ENCODE data around the gene TENM3.

Gene TENM3

DNA sequence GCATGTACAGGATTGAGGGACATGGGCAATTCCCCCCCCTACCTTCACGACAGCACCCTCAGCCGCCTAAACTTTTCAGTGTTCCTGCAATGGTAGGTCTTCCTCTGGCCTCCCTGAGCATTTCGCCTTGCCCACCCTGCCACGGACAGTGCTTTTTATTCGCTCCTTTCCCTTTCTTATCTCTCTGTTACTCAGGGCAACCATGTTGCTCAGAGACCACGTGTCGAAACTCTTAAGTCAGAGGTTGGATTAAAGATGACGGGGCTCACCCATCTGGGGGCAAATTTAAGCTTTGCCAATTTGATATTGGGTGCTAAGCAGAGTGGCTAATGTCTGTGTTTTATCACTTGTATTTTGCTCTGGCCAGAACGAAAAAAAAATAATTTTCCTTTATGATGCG, 20.4 kb downstream of the TENM3 start:
- Histone ChIP-seq H3K27me3 (ENCODE audit: insufficient read depth, low read length, poor library complexity) (no peaks in the 10 kb centered on the region), H3K56ac (ENCODE audit: low read length) (no peak overlapping the region), H3K4me2 (ENCODE audit: low read length) (no peak overlapping the region), H3K4me3 (ENCODE audit: low read length) (no peak overlapping the region), H2AK5ac (ENCODE audit: low read length) (no peak overlapping the region), H3K79me2 (ENCODE audit: control insufficient read depth, insufficient read depth, low read length) (no peaks in the 10 kb centered on the region), H3K4me1 (ENCODE audit: control insufficient read depth, low read depth, low read length) (no peaks in the 10 kb centered on the region), H2BK15ac (replicated peaks; ENCODE audit: low read depth) (no peak overlapping the region), H3K36me3 (ENCODE audit: control insufficient read depth, insufficient read depth, low read length) (no peaks in the 10 kb centered on the region), H4K8ac (ENCODE audit: low read depth, low read length) (no peak overlapping the region), H3K27ac (ENCODE audit: low read depth, low read length) (no peak overlapping the region), H3K23ac (ENCODE audit: low read length) (no peak overlapping the region), H2BK120ac (ENCODE audit: low read depth, low read length) (no peak overlapping the region), H4K5ac (ENCODE audit: low read length) (no peak overlapping the region), H3K79me1 (ENCODE audit: low read length) (peaks cover 2% of the 10 kb centered on the region), H3K4ac (ENCODE audit: low read depth, low read length) (no peak overlapping the region), H2BK5ac (ENCODE audit: low read length) (no peak overlapping the region), H3K9ac (ENCODE audit: low read length) (no peak overlapping the region), H3K18ac (ENCODE audit: low read length) (no peak overlapping the region)
- no peak for DNase-seq
- no CpG with 5 or more reads among the region's 10 CpGs for WGBS (ENCODE audit: extremely low coverage, insufficient coverage, low lambda C conversion rate)

DNA sequence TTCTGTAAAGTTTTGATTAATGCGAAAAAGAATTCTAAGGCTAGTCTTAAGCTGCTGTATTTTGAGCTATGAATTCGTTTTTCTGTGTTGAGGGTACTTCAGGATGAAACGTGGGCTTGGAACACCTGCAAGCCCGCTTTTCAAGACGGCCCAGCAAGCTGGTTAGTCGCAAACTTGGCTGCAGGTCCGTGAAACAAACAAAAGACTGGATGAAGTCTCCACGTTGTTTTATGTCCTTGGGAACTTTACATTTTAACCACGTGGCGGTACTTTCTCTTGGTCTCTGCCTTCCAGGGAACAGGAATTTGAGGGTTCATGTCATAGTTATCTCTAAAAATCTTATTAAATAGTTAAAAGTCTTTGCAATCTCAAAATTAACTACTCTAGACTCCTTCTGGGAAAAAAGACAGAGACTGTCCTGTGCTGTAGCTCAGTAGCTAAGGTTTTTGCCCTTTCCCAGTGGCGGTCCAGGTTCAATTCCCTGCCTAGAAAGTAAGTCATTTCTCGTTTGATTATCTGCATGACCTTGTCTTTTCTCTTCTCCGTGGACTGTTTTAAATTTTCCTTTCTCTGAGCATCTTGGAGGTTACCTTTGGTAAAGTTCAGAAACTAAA, 21.0 kb downstream of the TENM3 start:
- no peak overlapping the region for H3K23ac ChIP-seq (ENCODE audit: low read length)

GRCh38 chr4:182265881-182266280, 22.7 kb downstream of the TENM3 start:
- peak; percentile 57 for DNase-seq
- no peaks in the 10 kb centered on the region for H3K36me3 ChIP-seq (ENCODE audit: control insufficient read depth, insufficient read depth, low read length)
- H3K56ac ChIP-seq (ENCODE audit: low read length), result no peak overlapping the region
- H3K9ac ChIP-seq (ENCODE audit: low read length), result no peak overlapping the region
- no peak overlapping the region for H2BK15ac ChIP-seq (replicated peaks; ENCODE audit: low read depth)
- peaks cover 2% of the 10 kb centered on the region for H3K79me1 ChIP-seq (ENCODE audit: low read length)
- no peak overlapping the region for H3K4me2 ChIP-seq (ENCODE audit: low read length)
- no peak overlapping the region for H2BK5ac ChIP-seq (ENCODE audit: low read length)
- H2BK120ac ChIP-seq (ENCODE audit: low read depth, low read length), result no peak overlapping the region
- H3K27ac ChIP-seq (ENCODE audit: low read depth, low read length), result no peak overlapping the region
- no peak overlapping the region for H3K18ac ChIP-seq (ENCODE audit: low read length)
- no peak overlapping the region for H2AK5ac ChIP-seq (ENCODE audit: low read length)
- no peak overlapping the region for H4K8ac ChIP-seq (ENCODE audit: low read depth, low read length)
- H4K5ac ChIP-seq (ENCODE audit: low read length), result no peak overlapping the region
- H3K4me1 ChIP-seq (ENCODE audit: control insufficient read depth, low read depth, low read length), result no peaks in the 10 kb centered on the region
- WGBS (ENCODE audit: extremely low coverage, insufficient coverage, low lambda C conversion rate), result no CpG with 5 or more reads among the region's 3 CpGs
- H3K4ac ChIP-seq (ENCODE audit: low read depth, low read length), result no peak overlapping the region
- H3K23ac ChIP-seq (ENCODE audit: low read length), result no peak overlapping the region
- H3K27me3 ChIP-seq (ENCODE audit: insufficient read depth, low read length, poor library complexity), result no peaks in the 10 kb centered on the region
- no peak overlapping the region for H3K4me3 ChIP-seq (ENCODE audit: low read length)
- H3K79me2 ChIP-seq (ENCODE audit: control insufficient read depth, insufficient read depth, low read length), result no peaks in the 10 kb centered on the region

More for the DNA sequence above, 21.0 kb downstream of the TENM3 start:
- no peaks in the 10 kb centered on the region for H3K36me3 ChIP-seq (ENCODE audit: control insufficient read depth, insufficient read depth, low read length)
- H2BK120ac ChIP-seq (ENCODE audit: low read depth, low read length), result no peak overlapping the region
- H3K27ac ChIP-seq (ENCODE audit: low read depth, low read length), result no peak overlapping the region
- no peak overlapping the region for H2AK5ac ChIP-seq (ENCODE audit: low read length)
- no peaks in the 10 kb centered on the region for H3K4me1 ChIP-seq (ENCODE audit: control insufficient read depth, low read depth, low read length)
- H3K4me3 ChIP-seq (ENCODE audit: low read length), result no peak overlapping the region
- H3K4me2 ChIP-seq (ENCODE audit: low read length), result no peak overlapping the region
- H3K56ac ChIP-seq (ENCODE audit: low read length), result no peak overlapping the region
- H2BK5ac ChIP-seq (ENCODE audit: low read length), result no peak overlapping the region
- WGBS (ENCODE audit: extremely low coverage, insufficient coverage, low lambda C conversion rate), result no CpG with 5 or more reads among the region's 13 CpGs
- H2BK15ac ChIP-seq (replicated peaks; ENCODE audit: low read depth), result no peak overlapping the region
- H4K5ac ChIP-seq (ENCODE audit: low read length), result no peak overlapping the region
- H3K4ac ChIP-seq (ENCODE audit: low read depth, low read length), result no peak overlapping the region
- H3K27me3 ChIP-seq (ENCODE audit: insufficient read depth, low read length, poor library complexity), result no peaks in the 10 kb centered on the region
- H3K18ac ChIP-seq (ENCODE audit: low read length), result no peak overlapping the region
- no peak for DNase-seq
- H3K79me2 ChIP-seq (ENCODE audit: control insufficient read depth, insufficient read depth, low read length), result no peaks in the 10 kb centered on the region
- H3K9ac ChIP-seq (ENCODE audit: low read length), result no peak overlapping the region
- no peak overlapping the region for H4K8ac ChIP-seq (ENCODE audit: low read depth, low read length)
- peaks cover 2% of the 10 kb centered on the region for H3K79me1 ChIP-seq (ENCODE audit: low read length)

DNA sequence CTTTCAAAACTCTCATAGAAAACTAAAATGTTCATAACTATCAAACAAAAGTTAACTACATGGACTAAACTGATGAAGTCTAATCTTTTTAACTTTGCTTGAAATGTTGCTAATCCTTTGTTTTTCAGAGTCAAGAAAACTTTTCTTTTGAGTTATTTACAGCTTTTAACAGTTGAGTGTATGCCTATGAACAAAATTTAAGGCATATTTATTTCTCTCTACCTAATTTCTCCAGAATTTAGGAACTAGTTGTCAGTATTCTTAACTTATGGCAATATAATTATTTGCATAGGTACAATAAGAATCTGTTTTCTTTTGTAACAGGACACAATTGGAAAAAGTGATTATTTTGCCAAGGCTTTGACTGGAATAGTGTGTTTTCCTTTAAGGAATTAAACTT, 23.8 kb downstream of the TENM3 start:
- Histone ChIP-seq H3K18ac (ENCODE audit: low read length) (no peak overlapping the region), H3K23ac (ENCODE audit: low read length) (no peak overlapping the region), H3K79me1 (ENCODE audit: low read length) (peaks cover 2% of the 10 kb centered on the region), H3K27ac (ENCODE audit: low read depth, low read length) (no peak overlapping the region), H3K4me3 (ENCODE audit: low read length) (no peak overlapping the region), H3K36me3 (ENCODE audit: control insufficient read depth, insufficient read depth, low read length) (no peaks in the 10 kb centered on the region), H4K5ac (ENCODE audit: low read length) (no peak overlapping the region), H3K27me3 (ENCODE audit: insufficient read depth, low read length, poor library complexity) (no peaks in the 10 kb centered on the region), H2BK120ac (ENCODE audit: low read depth, low read length) (no peak overlapping the region), H3K4ac (ENCODE audit: low read depth, low read length) (no peak overlapping the region), H3K4me2 (ENCODE audit: low read length) (no peak overlapping the region), H3K4me1 (ENCODE audit: control insufficient read depth, low read depth, low read length) (no peaks in the 10 kb centered on the region), H2BK15ac (replicated peaks; ENCODE audit: low read depth) (no peak overlapping the region), H3K56ac (ENCODE audit: low read length) (no peak overlapping the region), H2BK5ac (ENCODE audit: low read length) (no peak overlapping the region), H2AK5ac (ENCODE audit: low read length) (no peak overlapping the region), H3K9ac (ENCODE audit: low read length) (no peak overlapping the region), H4K8ac (ENCODE audit: low read depth, low read length) (no peak overlapping the region), H3K79me2 (ENCODE audit: control insufficient read depth, insufficient read depth, low read length) (no peaks in the 10 kb centered on the region)
- DNase-seq, result no peak

DNA sequence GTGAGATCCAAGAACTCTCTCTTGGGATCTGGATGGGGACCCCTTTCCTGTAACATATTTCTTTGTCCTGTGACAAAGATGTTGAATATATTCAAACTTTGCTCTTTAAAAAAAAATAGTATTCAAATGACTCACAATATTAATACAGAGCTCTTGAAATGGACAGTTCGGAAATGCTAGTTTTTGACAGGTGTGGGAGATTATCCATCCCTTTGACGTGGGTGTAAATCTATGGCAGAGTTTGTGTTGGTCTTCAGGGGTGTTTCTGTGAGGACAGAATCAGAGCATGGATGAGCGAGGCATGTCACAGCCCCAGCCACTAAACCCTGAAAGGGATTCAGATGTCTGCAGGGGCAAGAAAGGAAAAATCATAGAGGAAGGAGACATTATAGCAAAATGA, 25.8 kb downstream of the TENM3 start:
- no peak overlapping the region for H3K23ac ChIP-seq (ENCODE audit: low read length)
- WGBS (ENCODE audit: extremely low coverage, insufficient coverage, low lambda C conversion rate), result no CpG with 5 or more reads among the region's 3 CpGs
- H2BK15ac ChIP-seq (replicated peaks; ENCODE audit: low read depth), result no peak overlapping the region
- no peak overlapping the region for H4K8ac ChIP-seq (ENCODE audit: low read depth, low read length)
- no peak overlapping the region for H3K18ac ChIP-seq (ENCODE audit: low read length)
- no peaks in the 10 kb centered on the region for H3K36me3 ChIP-seq (ENCODE audit: control insufficient read depth, insufficient read depth, low read length)
- no peak overlapping the region for H4K5ac ChIP-seq (ENCODE audit: low read length)
- H3K4me2 ChIP-seq (ENCODE audit: low read length), result no peak overlapping the region
- H3K79me1 ChIP-seq (ENCODE audit: low read length), result peaks cover 2% of the 10 kb centered on the region
- peaks cover 3% of the 10 kb centered on the region for H3K4me1 ChIP-seq (ENCODE audit: control insufficient read depth, low read depth, low read length)
- no peaks in the 10 kb centered on the region for H3K27me3 ChIP-seq (ENCODE audit: insufficient read depth, low read length, poor library complexity)
- H3K4me3 ChIP-seq (ENCODE audit: low read length), result no peak overlapping the region
- H2BK5ac ChIP-seq (ENCODE audit: low read length), result no peak overlapping the region
- DNase-seq, result no peak
- no peak overlapping the region for H2BK120ac ChIP-seq (ENCODE audit: low read depth, low read length)
- no peak overlapping the region for H3K4ac ChIP-seq (ENCODE audit: low read depth, low read length)
- H3K27ac ChIP-seq (ENCODE audit: low read depth, low read length), result no peak overlapping the region
- H3K9ac ChIP-seq (ENCODE audit: low read length), result no peak overlapping the region
- no peak overlapping the region for H2AK5ac ChIP-seq (ENCODE audit: low read length)
- no peak overlapping the region for H3K56ac ChIP-seq (ENCODE audit: low read length)
- no peaks in the 10 kb centered on the region for H3K79me2 ChIP-seq (ENCODE audit: control insufficient read depth, insufficient read depth, low read length)

DNA sequence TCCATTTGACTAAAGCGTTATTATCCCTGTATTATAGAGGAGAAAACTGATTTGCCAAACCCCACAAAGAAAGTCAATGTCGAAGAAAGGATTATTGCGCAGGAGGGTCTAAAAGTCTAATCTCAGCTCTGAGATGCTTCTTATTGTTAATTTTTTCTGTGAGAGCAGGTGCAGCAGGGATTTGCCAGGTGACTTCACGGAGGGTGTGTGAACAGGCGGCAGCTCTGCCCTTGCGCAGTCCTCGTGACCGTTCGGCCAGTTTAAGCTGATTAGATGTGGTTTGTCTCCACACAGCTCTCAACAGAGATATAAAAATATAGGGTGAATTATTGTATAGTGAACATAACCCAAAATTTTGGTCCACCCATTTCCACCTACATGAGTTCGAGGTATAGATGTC, 28.5 kb downstream of the TENM3 start:
- no peak overlapping the region for H3K4me3 ChIP-seq (ENCODE audit: low read length)

More for the DNA sequence above, 28.5 kb downstream of the TENM3 start:
- H2AK5ac ChIP-seq (ENCODE audit: low read length), result no peak overlapping the region
- H4K5ac ChIP-seq (ENCODE audit: low read length), result no peak overlapping the region
- no CpG with 5 or more reads among the region's 10 CpGs for WGBS (ENCODE audit: extremely low coverage, insufficient coverage, low lambda C conversion rate)
- no peak overlapping the region for H3K18ac ChIP-seq (ENCODE audit: low read length)
- H3K23ac ChIP-seq (ENCODE audit: low read length), result no peak overlapping the region
- no peak overlapping the region for H2BK5ac ChIP-seq (ENCODE audit: low read length)
- H3K4me2 ChIP-seq (ENCODE audit: low read length), result no peak overlapping the region
- H2BK120ac ChIP-seq (ENCODE audit: low read depth, low read length), result no peak overlapping the region
- no peaks in the 10 kb centered on the region for H3K36me3 ChIP-seq (ENCODE audit: control insufficient read depth, insufficient read depth, low read length)
- no peak overlapping the region for H4K8ac ChIP-seq (ENCODE audit: low read depth, low read length)
- H3K9ac ChIP-seq (ENCODE audit: low read length), result no peak overlapping the region
- no peaks in the 10 kb centered on the region for H3K79me2 ChIP-seq (ENCODE audit: control insufficient read depth, insufficient read depth, low read length)
- H3K56ac ChIP-seq (ENCODE audit: low read length), result no peak overlapping the region
- no peaks in the 10 kb centered on the region for H3K27me3 ChIP-seq (ENCODE audit: insufficient read depth, low read length, poor library complexity)
- no peak overlapping the region for H3K4ac ChIP-seq (ENCODE audit: low read depth, low read length)
- no peak overlapping the region for H3K27ac ChIP-seq (ENCODE audit: low read depth, low read length)
- peaks cover 4% of the 10 kb centered on the region for H3K79me1 ChIP-seq (ENCODE audit: low read length)
- no peak for DNase-seq
- peaks cover 5% of the 10 kb centered on the region for H3K4me1 ChIP-seq (ENCODE audit: control insufficient read depth, low read depth, low read length)
- H2BK15ac ChIP-seq (replicated peaks; ENCODE audit: low read depth), result no peak overlapping the region

Measured in mesendoderm (in vitro differentiated cells).